Activated CD4-positive, alpha-beta T cell treated with anti-CD3 and anti-CD28 coated beads, Interleukin-2, amount 10 ng/mL, durations not matched to agents 24 days and 14 days (primary cell): ENCODE data around the gene DCDC2C. TPM values are rescaled to one million over a fixed set of nuclear protein-coding genes. Genes with fewer than 3 reads are reported as not detected.

Experiments used
- DNase-seq: peaks from one replicate; pipeline ENCODE4 v3.0.0; 2022
- H3K27ac Mint-ChIP-seq: one replicate; pipeline ENCODE4 v1.8.0; 2022; ENCODE audit warnings: mild to moderate bottlenecking, mixed read lengths
- H3K27me3 Mint-ChIP-seq: one replicate; pipeline ENCODE4 v1.8.0; 2022; ENCODE audit warnings: mixed read lengths
- H3K36me3 Mint-ChIP-seq: one replicate; pipeline ENCODE4 v1.8.0; 2022; ENCODE audit warnings: low read depth, mild to moderate bottlenecking, mixed read lengths
- H3K4me1 Mint-ChIP-seq: one replicate; pipeline ENCODE4 v1.8.0; 2021; ENCODE audit warnings: mixed read lengths
- H3K4me3 Mint-ChIP-seq: one replicate; pipeline ENCODE4 v1.8.0; 2022; ENCODE audit warnings: mild to moderate bottlenecking, moderate library complexity, mixed read lengths
- H3K9me3 Mint-ChIP-seq: one replicate; pipeline ENCODE4 v1.8.0; 2021; ENCODE audit warnings: mixed read lengths
- intact Hi-C: fragments of 100-400 bp; cut with micrococcal nuclease; formaldehyde crosslinking; loops from one replicate; pipeline ENCODE4 v1.15.1; 2023
- total RNA-seq: library from RNA; stranded (reverse); gene quantifications from 2 replicates; pipeline ENCODE4 v1.2.3, GENCODE V29; 2022

The DCDC2C gene
- total RNA-seq, 1 donor from 2014 or later: not detected

- intact Hi-C loops: no loop called here
- Mint-ChIP-seq H3K27ac (no peak overlapping the region), H3K4me3 (no peak overlapping the region), H3K9me3 (no peaks in the 10 kb centered on the region), H3K4me1 (no peaks in the 10 kb centered on the region), H3K27me3 (peaks cover 4% of the 10 kb centered on the region), H3K36me3 (no peaks in the 10 kb centered on the region)
- DNase-seq: no peak
Observed at GRCh38 chr2:3712424-3712823, 9.0 kb downstream of the DCDC2C start.

- intact Hi-C loops: no loop called here
Observed at GRCh38 chr2:3712831-3713503, 9.6 kb downstream of the DCDC2C start.

GRCh38 chr2:3718679-3719078, 15.3 kb downstream of the DCDC2C start:
- Mint-ChIP-seq H3K27me3 (no peaks in the 10 kb centered on the region), H3K27ac (no peak overlapping the region), H3K36me3 (no peaks in the 10 kb centered on the region), H3K4me3 (no peak overlapping the region), H3K4me1 (no peaks in the 10 kb centered on the region), H3K9me3 (no peaks in the 10 kb centered on the region)
- no peak for DNase-seq
- intact Hi-C loops: no loop called here

More at GRCh38 chr2:3712831-3713503, 9.6 kb downstream of the DCDC2C start:
- Mint-ChIP-seq H3K36me3 (no peaks in the 10 kb centered on the region), H3K27ac (no peak overlapping the region), H3K9me3 (no peaks in the 10 kb centered on the region), H3K27me3 (peaks cover 4% of the 10 kb centered on the region), H3K4me3 (no peak overlapping the region), H3K4me1 (no peaks in the 10 kb centered on the region)
- no peak for DNase-seq

GRCh38 chr2:3725002-3725401, 21.6 kb downstream of the DCDC2C start:
- H3K36me3 Mint-ChIP-seq: no peaks in the 10 kb centered on the region
- no peak overlapping the region for H3K4me3 Mint-ChIP-seq
- H3K27ac Mint-ChIP-seq: no peak overlapping the region
- no peaks in the 10 kb centered on the region for H3K27me3 Mint-ChIP-seq
- DNase-seq: no peak
- no peaks in the 10 kb centered on the region for H3K9me3 Mint-ChIP-seq
- intact Hi-C loops: no loop called here
- peaks cover 2% of the 10 kb centered on the region for H3K4me1 Mint-ChIP-seq

- Mint-ChIP-seq H3K4me1 (peaks cover 2% of the 10 kb centered on the region), H3K4me3 (no peak overlapping the region), H3K36me3 (no peaks in the 10 kb centered on the region), H3K27me3 (no peaks in the 10 kb centered on the region), H3K9me3 (no peaks in the 10 kb centered on the region), H3K27ac (no peak overlapping the region)
- intact Hi-C loops: no loop called here
- no peak for DNase-seq
Observed at GRCh38 chr2:3725458-3726250, 22.3 kb downstream of the DCDC2C start.

- no peaks in the 10 kb centered on the region for H3K9me3 Mint-ChIP-seq
- H3K4me3 Mint-ChIP-seq: no peak overlapping the region
- no peak for DNase-seq
- intact Hi-C loops: no loop called here
- H3K4me1 Mint-ChIP-seq: peaks cover 2% of the 10 kb centered on the region
- no peaks in the 10 kb centered on the region for H3K27me3 Mint-ChIP-seq
- no peak overlapping the region for H3K27ac Mint-ChIP-seq
- H3K36me3 Mint-ChIP-seq: no peaks in the 10 kb centered on the region
Observed at GRCh38 chr2:3726511-3726910, 23.1 kb downstream of the DCDC2C start.

GRCh38 chr2:3727397-3728045, 24.1 kb downstream of the DCDC2C start:
- Mint-ChIP-seq H3K4me3 (no peak overlapping the region), H3K4me1 (peaks cover 2% of the 10 kb centered on the region), H3K27me3 (no peaks in the 10 kb centered on the region), H3K36me3 (no peaks in the 10 kb centered on the region), H3K27ac (no peak overlapping the region), H3K9me3 (no peaks in the 10 kb centered on the region)
- DNase-seq: no peak
- intact Hi-C loops: loop anchor here (1.0 kb wide), 1 partner anchor 54 kb away; no protein-coding TSS in a partner anchor

- intact Hi-C loops: loop anchor here (1.0 kb wide), 1 partner anchor 53 kb away; no protein-coding TSS in a partner anchor
- Mint-ChIP-seq H3K27ac (no peak overlapping the region), H3K36me3 (no peaks in the 10 kb centered on the region), H3K4me3 (no peak overlapping the region), H3K9me3 (no peaks in the 10 kb centered on the region), H3K4me1 (peaks cover 2% of the 10 kb centered on the region), H3K27me3 (no peaks in the 10 kb centered on the region)
- DNase-seq: no peak
Observed at GRCh38 chr2:3728104-3729054, 25.0 kb downstream of the DCDC2C start.

- H3K9me3 Mint-ChIP-seq: no peaks in the 10 kb centered on the region
- intact Hi-C loops: no loop called here
- H3K36me3 Mint-ChIP-seq: no peaks in the 10 kb centered on the region
- H3K4me1 Mint-ChIP-seq: peaks cover 2% of the 10 kb centered on the region
- no peak overlapping the region for H3K4me3 Mint-ChIP-seq
- no peak for DNase-seq
- no peak overlapping the region for H3K27ac Mint-ChIP-seq
- H3K27me3 Mint-ChIP-seq: no peaks in the 10 kb centered on the region
Observed at GRCh38 chr2:3729055-3729448, 25.7 kb downstream of the DCDC2C start.

GRCh38 chr2:3729786-3730185, 26.4 kb downstream of the DCDC2C start:
- intact Hi-C loops: no loop called here
- no peak overlapping the region for H3K4me3 Mint-ChIP-seq

GRCh38 chr2:3730646-3731045, 27.3 kb downstream of the DCDC2C start:
- DNase-seq: no peak
- Mint-ChIP-seq H3K9me3 (no peaks in the 10 kb centered on the region), H3K4me3 (no peak overlapping the region), H3K36me3 (no peaks in the 10 kb centered on the region), H3K27ac (no peak overlapping the region), H3K27me3 (no peaks in the 10 kb centered on the region), H3K4me1 (peaks cover 2% of the 10 kb centered on the region)
- intact Hi-C loops: no loop called here

More at GRCh38 chr2:3729786-3730185, 26.4 kb downstream of the DCDC2C start:
- Mint-ChIP-seq H3K27ac (no peak overlapping the region), H3K9me3 (no peaks in the 10 kb centered on the region), H3K27me3 (no peaks in the 10 kb centered on the region), H3K4me1 (peaks cover 2% of the 10 kb centered on the region), H3K36me3 (no peaks in the 10 kb centered on the region)
- DNase-seq: no peak

- Mint-ChIP-seq H3K36me3 (no peaks in the 10 kb centered on the region), H3K9me3 (no peaks in the 10 kb centered on the region), H3K4me3 (no peak overlapping the region), H3K4me1 (peaks cover 2% of the 10 kb centered on the region), H3K27me3 (no peaks in the 10 kb centered on the region), H3K27ac (no peak overlapping the region)
- intact Hi-C loops: no loop called here
- no peak for DNase-seq
Observed at GRCh38 chr2:3731829-3732228, 28.5 kb downstream of the DCDC2C start.

- Mint-ChIP-seq H3K27ac (no peak overlapping the region), H3K36me3 (no peaks in the 10 kb centered on the region), H3K27me3 (peaks cover 2% of the 10 kb centered on the region), H3K4me1 (no peaks in the 10 kb centered on the region), H3K4me3 (no peak overlapping the region), H3K9me3 (no peaks in the 10 kb centered on the region)
- intact Hi-C loops: no loop called here
- no peak for DNase-seq
Observed at GRCh38 chr2:3736112-3736511, 32.7 kb downstream of the DCDC2C start.
